ENCODE data around the gene FAM83B.

GRCh38 chr6:54865091-54865631 is 18.6 kb downstream of the FAM83B start:
- TF ChIP-seq POLR2AphosphoS5 (IDR thresholded peaks at IDR 0.05; ENCODE audit: borderline replicate concordance, low read depth, low read length) (no peak), EZH2 (IDR thresholded peaks at IDR 0.05) (no peak)

Data from SK-N-MC (cell line).